SK-N-SH (cell line): ENCODE results near the gene IPCEF1. TPM values are rescaled to one million over a fixed set of nuclear protein-coding genes. Genes with fewer than 3 reads are reported as not detected.

Source experiments
- CTCF ChIA-PET: fragments of 300-600, 350-600 bp; formaldehyde crosslinking; extraction: SDS; loops from one replicate; lab custom pipeline; 2021; lab: Yijun Ruan, JAX
- POLR2A ChIA-PET: fragments of 350-600 bp; sonication (Branson Sonifier 250); formaldehyde crosslinking; extraction: SDS; loops from one replicate; lab custom pipeline; 2020; ENCODE audit warnings: antibody characterized with exemption, inconsistent platforms; lab: Yijun Ruan, JAX
- DNase-seq: peaks from one replicate; pipeline ENCODE4 v3.0.0; 2012
- H2AFZ ChIP-seq: fragments of 200-600 bp; sonication (generic); 2 replicates; pipeline ENCODE4 v1.8.1; 2016; ENCODE audit warnings: antibody characterized with exemption, mild to moderate bottlenecking, low read depth
- H3F3A ChIP-seq: fragments of 200-600 bp; sonication (generic); replicated peaks from 2 replicates; pipeline ENCODE3; 2016; ENCODE audit warnings: antibody characterized with exemption, mild to moderate bottlenecking; ENCODE audit not compliant: insufficient read depth
- H3K27ac ChIP-seq, 2 experiments: fragments of 200-500 bp in 1 of 2; fragments of 200-600 bp in 1 of 2; sonication (Bioruptor generic) in 1 of 2; sonication (generic), shearing (Covaris generic) in 1 of 2; 2 replicates each; pipeline versions ENCODE4 v1.5.1 to v1.6.1; 2014 to 2016; ENCODE audit warnings: low read depth in 2 of 2, inconsistent platforms in 1 of 2, low read length in 1 of 2, mild to moderate bottlenecking in 1 of 2, mixed read lengths in 1 of 2
- H3K27me3 ChIP-seq: fragments of 200-600 bp; sonication (generic), shearing (Covaris generic); 2 replicates; pipeline ENCODE4 v1.6.1; 2016; ENCODE audit warnings: mixed run types; ENCODE audit not compliant: insufficient read depth
- H3K36me3 ChIP-seq, 2 experiments: fragments of 200-500 bp in 1 of 2; fragments of 200-600 bp in 1 of 2; sonication (Bioruptor generic) in 1 of 2; sonication (generic) in 1 of 2; replicated peaks in 1 of 2; 2 replicates each; pipeline versions ENCODE3 to v1.5.1; 2014 to 2016; ENCODE audit warnings: low read length in 1 of 2, mild to moderate bottlenecking in 1 of 2; ENCODE audit not compliant: insufficient read depth in 2 of 2, control insufficient read depth in 1 of 2
- H3K4me1 ChIP-seq, 2 experiments: fragments of 200-500 bp in 1 of 2; fragments of 200-600 bp in 1 of 2; sonication (Bioruptor generic) in 1 of 2; sonication (generic), shearing (Covaris generic) in 1 of 2; 2 replicates each; pipeline versions ENCODE4 v1.5.1 to v1.6.1; 2014 to 2016; ENCODE audit warnings: low read depth in 1 of 2, low read length in 1 of 2, mixed run types in 1 of 2; ENCODE audit not compliant: insufficient read depth in 2 of 2, control insufficient read depth in 1 of 2
- H3K4me2 ChIP-seq: fragments of 200-600 bp; sonication (generic), shearing (Covaris generic); 2 replicates; pipeline ENCODE4 v1.6.1; 2017; ENCODE audit warnings: mixed run types
- H3K4me3 ChIP-seq, 2 experiments: fragments of 200-500 bp in 1 of 2; fragments of 200-600 bp in 1 of 2; sonication (Bioruptor generic) in 1 of 2; sonication (generic), shearing (Covaris generic) in 1 of 2; 2 replicates each; pipeline versions ENCODE4 v1.5.1 to v1.8.1; 2014 to 2016; ENCODE audit warnings: low read depth in 2 of 2, inconsistent platforms in 1 of 2, low read length in 1 of 2, mild to moderate bottlenecking in 1 of 2, mixed read lengths in 1 of 2, moderate library complexity in 1 of 2
- H3K79me2 ChIP-seq: fragments of 200-600 bp; sonication (generic); 2 replicates; pipeline ENCODE4 v1.8.1; 2017; ENCODE audit warnings: mild to moderate bottlenecking; ENCODE audit not compliant: insufficient read depth
- H3K9ac ChIP-seq: fragments of 200-600 bp; sonication (generic); 2 replicates; pipeline ENCODE4 v1.6.1; 2017; ENCODE audit warnings: mixed run types
- H3K9me2 ChIP-seq: fragments of 200-600 bp; sonication (generic); 2 replicates; pipeline ENCODE4 v1.6.1; 2017; ENCODE audit warnings: mixed run types
- H3K9me3 ChIP-seq: fragments of 200-600 bp; sonication (generic); 2 replicates; pipeline ENCODE4 v1.6.1; 2017; ENCODE audit warnings: mixed run types, mild to moderate bottlenecking, moderate library complexity
- H4K20me1 ChIP-seq: fragments of 200-600 bp; sonication (generic); 2 replicates; pipeline ENCODE4 v1.6.1; 2017; ENCODE audit warnings: mild to moderate bottlenecking, mixed run types; ENCODE audit not compliant: insufficient read depth
- FOSL2 ChIP-seq: IDR thresholded peaks from 2 replicates; pipeline ENCODE4 v1.4.0; 2012; ENCODE audit warnings: low read depth, mild to moderate bottlenecking, moderate library complexity, borderline replicate concordance
- GATA2 ChIP-seq: sonication (generic); formaldehyde crosslinking; IDR thresholded peaks from 2 replicates; pipeline ENCODE4 v1.5.0; 2020; ENCODE audit warnings: mild to moderate bottlenecking, missing genetic modification reagents
- JUND ChIP-seq: IDR thresholded peaks from 2 replicates; pipeline ENCODE4 v1.4.0; 2012
- MEF2A ChIP-seq: IDR thresholded peaks from 2 replicates; pipeline ENCODE4 v1.4.0; 2012; ENCODE audit warnings: low read depth, borderline replicate concordance
- MXI1 ChIP-seq: IDR thresholded peaks from 2 replicates; pipeline ENCODE4 v1.6.1; 2012; ENCODE audit warnings: mild to moderate bottlenecking, low read depth, low read length, improper control_type of control experiment
- POLR2AphosphoS5 ChIP-seq: IDR thresholded peaks from 2 replicates; pipeline ENCODE4 v1.6.1; 2012; ENCODE audit warnings: low read depth, low read length
- RCOR1 ChIP-seq: fragments of 150-350 bp; IDR thresholded peaks from 2 replicates; pipeline ENCODE4 v1.6.1; 2017; ENCODE audit warnings: antibody characterized with exemption, low read length
- RFX5 ChIP-seq: IDR thresholded peaks from 2 replicates; pipeline ENCODE4 v1.6.1; 2012; ENCODE audit warnings: mild to moderate bottlenecking, improper control_type of control experiment, low read length
- SIN3A ChIP-seq: IDR thresholded peaks from 2 replicates; pipeline ENCODE4 v1.6.1; 2012; ENCODE audit warnings: low read depth, mild to moderate bottlenecking, low read length, moderate library complexity, borderline replicate concordance
- TCF12 ChIP-seq: IDR thresholded peaks from 2 replicates; pipeline ENCODE4 v1.4.0; 2012
- TEAD4 ChIP-seq: IDR thresholded peaks from 2 replicates; pipeline ENCODE4 v1.4.0; 2012; ENCODE audit warnings: mild to moderate bottlenecking, borderline replicate concordance; ENCODE audit not compliant: insufficient read depth
- WGBS: methylation state at CpG from one replicate; pipeline ENCODE4 v1.1.6; 2017; ENCODE audit warnings: low lambda C conversion rate; 5-methylcytosine and 5-hydroxymethylcytosine counted together
- polyA plus RNA-seq, 3 experiments: library from polyadenylated mRNA; depleted of rRNA; stranded (reverse); fragments of >200 nt; gene quantifications; 2 replicates each; pipeline ENCODE4 v1.2.3, GENCODE V29; 2012
- TF ChIP-seq, protein P1 (sequence below): fragments of 150-350 bp; IDR thresholded peaks from 2 replicates; pipeline ENCODE4 v1.6.1; 2017; ENCODE audit warnings: antibody characterized with exemption, low read length, low read depth, borderline replicate concordance
- TF ChIP-seq, protein P2 (sequence below): IDR thresholded peaks from 2 replicates; pipeline ENCODE4 v1.4.0; 2012; ENCODE audit warnings: low read depth, borderline replicate concordance
- TF ChIP-seq, protein P3 (sequence below): IDR thresholded peaks from 2 replicates; pipeline ENCODE4; 2012
- TF ChIP-seq, protein P4 (sequence below): fragments of 200-600 bp; sonication (generic); IDR thresholded peaks from 2 replicates; pipeline ENCODE4 v1.6.1; 2017; ENCODE audit warnings: antibody characterized with exemption, mild to moderate bottlenecking, moderate library complexity

The IPCEF1 gene
- polyA plus RNA-seq, 1 of the 3 experiments (the other 2 are of a cell fraction), result not detected

DNA sequence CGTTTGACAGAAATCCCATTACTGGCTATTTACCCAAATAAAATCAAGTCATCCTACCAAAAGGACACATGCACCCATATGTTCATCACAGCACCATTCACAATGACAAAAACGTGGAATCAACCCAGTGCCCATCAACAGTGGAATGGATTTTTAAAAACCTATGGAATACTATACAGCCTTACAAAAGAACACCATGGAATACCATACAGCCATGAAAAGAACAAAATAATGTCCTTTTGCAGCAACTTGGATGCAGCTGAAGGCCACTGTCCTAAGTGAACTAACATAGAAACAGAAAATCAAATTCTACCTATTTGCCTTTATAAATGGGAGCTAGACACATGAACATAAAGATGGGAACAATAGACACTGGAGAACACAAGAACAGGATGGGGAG is 17.4 kb upstream of the IPCEF1 start:
- no peaks in the 10 kb centered on the region for H3K9me2 ChIP-seq
- no peak overlapping the region for H3K27ac ChIP-seq
- ChIA-PET POLR2A (no interaction called here), CTCF (no interaction called here)
- H3K9ac ChIP-seq, result no peak overlapping the region
- no peaks in the 10 kb centered on the region for H3K79me2 ChIP-seq
- 60% methylated on average over 2 of the region's 2 CpGs for WGBS
- H3K9me3 ChIP-seq, result no peaks in the 10 kb centered on the region
- H3F3A ChIP-seq, result no peaks in the 10 kb centered on the region
- no peak overlapping the region for H3K4me3 ChIP-seq
- H3K4me1 ChIP-seq, result no peaks in the 10 kb centered on the region; a peak in 1 of 4 replicates
- H2AFZ ChIP-seq, result no peak overlapping the region
- no peak for DNase-seq
- no peaks in the 10 kb centered on the region for H3K36me3 ChIP-seq
- no peaks in the 10 kb centered on the region for H3K27me3 ChIP-seq
- H4K20me1 ChIP-seq, result no peaks in the 10 kb centered on the region
- no peak overlapping the region for H3K4me2 ChIP-seq
- no peak for TF ChIP-seq SIN3A
- TF ChIP-seq FOSL2, result no peak
- TF ChIP-seq, protein P1, sequence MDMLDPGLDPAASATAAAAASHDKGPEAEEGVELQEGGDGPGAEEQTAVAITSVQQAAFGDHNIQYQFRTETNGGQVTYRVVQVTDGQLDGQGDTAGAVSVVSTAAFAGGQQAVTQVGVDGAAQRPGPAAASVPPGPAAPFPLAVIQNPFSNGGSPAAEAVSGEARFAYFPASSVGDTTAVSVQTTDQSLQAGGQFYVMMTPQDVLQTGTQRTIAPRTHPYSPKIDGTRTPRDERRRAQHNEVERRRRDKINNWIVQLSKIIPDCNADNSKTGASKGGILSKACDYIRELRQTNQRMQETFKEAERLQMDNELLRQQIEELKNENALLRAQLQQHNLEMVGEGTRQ, result no peak
- no peak for TF ChIP-seq RCOR1
- TF ChIP-seq, protein P2, sequence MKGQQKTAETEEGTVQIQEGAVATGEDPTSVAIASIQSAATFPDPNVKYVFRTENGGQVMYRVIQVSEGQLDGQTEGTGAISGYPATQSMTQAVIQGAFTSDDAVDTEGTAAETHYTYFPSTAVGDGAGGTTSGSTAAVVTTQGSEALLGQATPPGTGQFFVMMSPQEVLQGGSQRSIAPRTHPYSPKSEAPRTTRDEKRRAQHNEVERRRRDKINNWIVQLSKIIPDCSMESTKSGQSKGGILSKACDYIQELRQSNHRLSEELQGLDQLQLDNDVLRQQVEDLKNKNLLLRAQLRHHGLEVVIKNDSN, result no peak
- TF ChIP-seq, all 33 proteins: peak for 0

DNA sequence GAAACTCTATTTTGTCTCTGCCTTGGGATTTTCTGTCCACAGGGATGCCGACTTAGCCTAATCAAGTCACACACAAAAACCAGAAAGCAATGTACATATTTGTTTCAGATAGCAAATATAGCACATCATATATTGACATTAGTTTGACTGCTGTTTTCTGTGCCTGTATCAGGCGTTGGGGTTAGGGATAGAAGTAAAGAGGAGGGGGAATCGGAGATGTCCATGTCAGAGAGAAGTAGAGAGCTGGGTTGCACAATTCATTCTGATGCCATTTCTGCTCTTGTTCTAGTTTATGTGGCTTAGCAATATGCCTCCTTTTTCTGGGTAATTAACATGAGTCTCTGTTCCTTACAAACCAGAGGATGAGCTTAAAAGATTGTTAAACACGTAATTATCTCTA is 14.7 kb upstream of the IPCEF1 start:
- Histone ChIP-seq H3K9me2 (no peaks in the 10 kb centered on the region), H3K36me3 (no peaks in the 10 kb centered on the region), H3K79me2 (no peaks in the 10 kb centered on the region), H3K9me3 (no peaks in the 10 kb centered on the region), H3K4me3 (no peak overlapping the region), H3K4me1 (no peaks in the 10 kb centered on the region; a peak in 1 of 4 replicates), H3K9ac (no peak overlapping the region), H2AFZ (no peak overlapping the region), H3K27ac (no peak overlapping the region), H4K20me1 (no peaks in the 10 kb centered on the region), H3K4me2 (no peak overlapping the region), H3F3A (no peaks in the 10 kb centered on the region), H3K27me3 (no peaks in the 10 kb centered on the region)
- ChIA-PET CTCF (interaction anchor here (0.6 to 3.0 kb wide), 12 partner anchors 53 to 1140 kb away, joined by 3 to 10 read pairs (median 4); no protein-coding TSS in a partner anchor), POLR2A (no interaction called here)
- TF ChIP-seq JUND (no peak), MEF2A (no peak), TCF12 (no peak), MXI1 (no peak), TEAD4 (no peak), POLR2AphosphoS5 (no peak), GATA2 (CRISPR knock-in tag) (no peak), RFX5 (no peak)
- TF ChIP-seq, protein P3, sequence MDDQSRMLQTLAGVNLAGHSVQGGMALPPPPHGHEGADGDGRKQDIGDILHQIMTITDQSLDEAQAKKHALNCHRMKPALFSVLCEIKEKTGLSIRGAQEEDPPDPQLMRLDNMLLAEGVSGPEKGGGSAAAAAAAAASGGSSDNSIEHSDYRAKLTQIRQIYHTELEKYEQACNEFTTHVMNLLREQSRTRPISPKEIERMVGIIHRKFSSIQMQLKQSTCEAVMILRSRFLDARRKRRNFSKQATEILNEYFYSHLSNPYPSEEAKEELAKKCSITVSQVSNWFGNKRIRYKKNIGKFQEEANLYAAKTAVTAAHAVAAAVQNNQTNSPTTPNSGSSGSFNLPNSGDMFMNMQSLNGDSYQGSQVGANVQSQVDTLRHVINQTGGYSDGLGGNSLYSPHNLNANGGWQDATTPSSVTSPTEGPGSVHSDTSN, result no peak
- TF ChIP-seq, protein P4, sequence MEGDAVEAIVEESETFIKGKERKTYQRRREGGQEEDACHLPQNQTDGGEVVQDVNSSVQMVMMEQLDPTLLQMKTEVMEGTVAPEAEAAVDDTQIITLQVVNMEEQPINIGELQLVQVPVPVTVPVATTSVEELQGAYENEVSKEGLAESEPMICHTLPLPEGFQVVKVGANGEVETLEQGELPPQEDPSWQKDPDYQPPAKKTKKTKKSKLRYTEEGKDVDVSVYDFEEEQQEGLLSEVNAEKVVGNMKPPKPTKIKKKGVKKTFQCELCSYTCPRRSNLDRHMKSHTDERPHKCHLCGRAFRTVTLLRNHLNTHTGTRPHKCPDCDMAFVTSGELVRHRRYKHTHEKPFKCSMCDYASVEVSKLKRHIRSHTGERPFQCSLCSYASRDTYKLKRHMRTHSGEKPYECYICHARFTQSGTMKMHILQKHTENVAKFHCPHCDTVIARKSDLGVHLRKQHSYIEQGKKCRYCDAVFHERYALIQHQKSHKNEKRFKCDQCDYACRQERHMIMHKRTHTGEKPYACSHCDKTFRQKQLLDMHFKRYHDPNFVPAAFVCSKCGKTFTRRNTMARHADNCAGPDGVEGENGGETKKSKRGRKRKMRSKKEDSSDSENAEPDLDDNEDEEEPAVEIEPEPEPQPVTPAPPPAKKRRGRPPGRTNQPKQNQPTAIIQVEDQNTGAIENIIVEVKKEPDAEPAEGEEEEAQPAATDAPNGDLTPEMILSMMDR, result no peak
- no peak for DNase-seq
- 82% methylated on average over 4 of the region's 4 CpGs for WGBS
